Effector memory CD4-positive, alpha-beta T cell (primary cell): ENCODE results near the gene RHOD.

ENCODE experiments used
- DNase-seq, 3 donors: peaks; one replicate each; pipeline ENCODE4 v3.0.0-alpha.2; 2020
- H3K27ac ChIP-seq: 2 replicates; pipeline ENCODE4 v1.7.0; 2013; ENCODE audit warnings: mild to moderate bottlenecking, low read length, moderate library complexity; ENCODE audit not compliant: insufficient read depth, poor library complexity, severe bottlenecking
- H3K27me3 ChIP-seq: replicated peaks from 2 replicates; pipeline ENCODE4 v1.7.0; 2013; ENCODE audit warnings: mild to moderate bottlenecking, low read length; ENCODE audit not compliant: insufficient read depth, control insufficient read depth, poor library complexity, severe bottlenecking
- H3K36me3 ChIP-seq: 2 replicates; pipeline ENCODE4 v1.7.0; 2013; ENCODE audit warnings: mild to moderate bottlenecking, low read length, moderate library complexity; ENCODE audit not compliant: control insufficient read depth, insufficient read depth
- H3K4me1 ChIP-seq: 2 replicates; pipeline ENCODE4 v1.7.0; 2013; ENCODE audit warnings: low read length, mild to moderate bottlenecking; ENCODE audit not compliant: control insufficient read depth, insufficient read depth, poor library complexity, severe bottlenecking
- H3K4me3 ChIP-seq: 2 replicates; pipeline ENCODE4 v1.7.0; 2013; ENCODE audit warnings: low read length, low read depth, mild to moderate bottlenecking; ENCODE audit not compliant: insufficient read depth, poor library complexity, severe bottlenecking
- H3K9me3 ChIP-seq: 2 replicates; pipeline ENCODE4 v1.7.0; 2013; ENCODE audit warnings: mild to moderate bottlenecking, low read length, moderate library complexity; ENCODE audit not compliant: control insufficient read depth

Gene RHOD

DNA sequence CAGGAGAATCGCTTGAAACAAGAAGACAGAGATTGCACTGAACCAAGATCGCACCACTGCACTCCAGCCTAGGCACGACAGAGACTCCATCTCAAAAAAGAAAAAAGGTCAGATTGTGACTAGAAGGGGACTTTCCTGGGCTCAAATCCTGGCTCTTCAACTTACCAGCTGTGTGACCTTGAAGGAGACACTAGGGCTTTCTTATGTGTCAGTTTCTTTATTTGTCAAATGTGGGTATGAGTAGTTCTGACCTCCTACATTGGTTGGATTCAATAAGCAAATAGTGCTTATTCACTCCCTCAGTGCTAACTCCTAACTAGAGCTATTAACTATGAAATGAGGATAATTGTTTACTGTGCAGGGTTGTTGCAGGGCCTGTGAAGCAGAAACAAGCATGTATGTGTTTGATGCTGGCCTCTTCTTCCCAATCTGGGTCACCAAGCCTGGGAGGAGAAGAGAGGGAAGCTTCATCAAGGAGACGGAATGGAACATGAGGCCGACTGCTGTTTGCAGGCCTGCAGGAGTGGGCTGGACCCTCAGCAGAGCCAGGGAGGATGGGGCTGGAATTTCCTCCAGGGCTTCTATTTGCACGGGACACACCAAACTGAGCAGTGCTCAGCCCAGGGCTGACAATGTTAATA, 22.5 kb downstream of the RHOD start:
- Histone ChIP-seq H3K36me3 (no peaks in the 10 kb centered on the region), H3K27me3 (no peaks in the 10 kb centered on the region), H3K4me3 (no peak overlapping the region), H3K9me3 (no peaks in the 10 kb centered on the region), H3K27ac (no peak overlapping the region), H3K4me1 (peaks cover 6% of the 10 kb centered on the region)
- DNase-seq: no peak

DNA sequence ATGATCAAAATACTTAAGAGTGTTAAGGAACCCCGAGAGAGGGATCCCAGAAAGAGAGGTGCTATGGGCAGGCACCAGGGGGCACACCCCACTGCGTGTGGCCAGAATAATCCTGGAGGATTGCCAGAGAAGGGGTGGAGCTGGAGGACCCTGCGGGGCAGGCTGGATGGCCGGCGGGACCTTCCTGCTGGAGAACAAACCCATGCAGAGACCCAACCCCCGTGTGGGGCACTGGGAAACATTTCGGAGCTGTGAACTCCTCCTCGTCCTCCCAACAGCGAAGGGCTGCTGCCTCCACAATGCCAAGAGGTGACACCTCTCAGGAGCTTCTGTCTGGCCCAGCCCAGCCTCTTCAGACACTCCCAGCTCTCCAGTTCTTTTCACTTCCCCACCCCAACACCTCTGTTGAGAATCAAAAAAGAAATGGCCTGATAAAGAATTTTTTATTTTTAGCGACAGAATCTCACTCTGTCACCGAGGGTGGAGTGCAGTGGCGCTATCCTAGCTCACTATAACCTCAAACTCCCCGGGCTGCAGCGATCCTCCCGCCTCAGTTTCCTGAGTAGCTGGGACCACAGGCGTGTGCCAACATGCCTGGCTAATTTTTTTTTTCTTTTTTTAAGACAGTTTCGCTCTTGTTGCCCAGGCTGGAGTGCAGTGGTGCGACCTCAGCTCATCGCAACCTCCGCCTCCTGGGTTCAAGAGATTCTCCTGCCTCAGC, 25.6 kb downstream of the RHOD start:
- H3K36me3 ChIP-seq: no peaks in the 10 kb centered on the region
- H3K9me3 ChIP-seq: no peaks in the 10 kb centered on the region
- no peak overlapping the region for H3K27ac ChIP-seq
- DNase-seq: no peak
- H3K4me3 ChIP-seq: no peak overlapping the region
- H3K27me3 ChIP-seq: no peaks in the 10 kb centered on the region
- peaks cover 6% of the 10 kb centered on the region for H3K4me1 ChIP-seq

DNA sequence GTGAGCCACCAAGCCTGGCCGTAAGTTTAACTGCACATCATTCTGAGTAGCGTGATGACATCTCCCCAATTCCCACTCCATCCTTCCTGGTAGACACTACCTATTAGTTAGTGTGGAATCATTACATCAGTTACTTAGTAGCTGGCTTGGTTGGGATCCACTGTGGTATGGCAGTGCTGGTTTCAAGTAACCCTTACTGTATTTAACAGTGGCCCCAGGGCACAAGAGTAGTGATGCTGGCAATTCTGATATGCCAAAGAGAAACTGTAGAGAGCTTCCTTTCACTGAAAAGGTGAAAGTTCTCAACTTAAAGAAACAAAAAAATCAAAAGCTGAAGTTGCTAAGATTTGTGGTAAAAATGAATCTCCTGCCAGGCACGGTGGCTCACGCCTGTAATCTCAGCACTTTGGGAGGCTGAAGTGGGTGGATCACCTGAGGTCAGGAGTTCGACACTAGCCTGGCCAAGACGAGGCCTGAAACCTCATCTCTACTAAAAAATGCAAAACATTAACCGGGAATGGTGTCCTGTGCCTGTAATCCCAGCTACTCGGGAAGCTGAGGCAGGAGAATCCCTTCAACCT, 27.2 kb downstream of the RHOD start:
- Histone ChIP-seq H3K4me3 (no peak overlapping the region), H3K36me3 (no peaks in the 10 kb centered on the region), H3K4me1 (peaks cover 6% of the 10 kb centered on the region), H3K9me3 (no peaks in the 10 kb centered on the region), H3K27ac (no peak overlapping the region), H3K27me3 (no peaks in the 10 kb centered on the region)
- no peak for DNase-seq

DNA sequence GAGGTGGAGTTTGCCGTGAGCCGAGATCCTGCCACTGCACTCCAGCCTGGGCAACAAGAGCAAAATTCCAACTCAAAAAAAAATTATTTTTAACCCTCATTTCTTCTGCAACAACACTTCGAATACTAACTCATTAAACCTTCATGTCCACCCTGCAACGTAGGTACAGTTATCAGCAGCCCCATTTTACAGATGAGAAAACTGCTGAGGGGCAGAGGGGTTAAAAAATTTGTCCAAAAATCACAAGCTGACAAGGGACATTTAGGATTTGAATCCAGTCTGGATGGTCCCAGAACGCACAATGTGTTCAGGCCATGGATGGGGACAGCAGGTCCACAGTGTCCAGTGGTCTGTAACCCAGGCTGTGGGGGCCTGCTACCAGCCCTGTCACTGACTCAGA, 29.0 kb downstream of the RHOD start:
- DNase-seq: no peak
- Histone ChIP-seq H3K27ac (no peak overlapping the region), H3K4me1 (peaks cover 6% of the 10 kb centered on the region), H3K9me3 (no peaks in the 10 kb centered on the region), H3K4me3 (no peak overlapping the region), H3K27me3 (no peaks in the 10 kb centered on the region), H3K36me3 (no peaks in the 10 kb centered on the region)

DNA sequence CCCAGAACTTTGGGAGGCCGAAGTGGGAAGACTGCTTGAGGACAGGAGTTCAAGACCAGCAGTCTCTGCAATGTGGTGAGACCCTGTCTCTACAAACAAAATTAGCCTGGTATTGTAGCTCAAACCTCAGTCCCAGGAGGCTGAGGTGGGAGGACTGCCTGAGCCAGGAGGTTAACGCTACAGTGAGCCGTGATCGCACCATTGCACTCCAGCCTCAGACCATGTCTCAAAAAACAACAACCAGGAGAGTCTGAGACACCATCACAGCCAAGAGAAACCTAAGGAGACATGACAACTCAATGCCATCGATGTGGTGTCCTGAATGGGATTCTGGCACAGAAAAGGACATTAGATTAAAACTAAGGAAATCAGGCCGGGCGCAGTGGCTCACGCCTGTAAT, 34.1 kb downstream of the RHOD start:
- Histone ChIP-seq H3K9me3 (no peaks in the 10 kb centered on the region), H3K27ac (no peak overlapping the region), H3K4me3 (no peak overlapping the region), H3K4me1 (no peaks in the 10 kb centered on the region), H3K27me3 (no peaks in the 10 kb centered on the region), H3K36me3 (no peaks in the 10 kb centered on the region)
- no peak for DNase-seq

DNA sequence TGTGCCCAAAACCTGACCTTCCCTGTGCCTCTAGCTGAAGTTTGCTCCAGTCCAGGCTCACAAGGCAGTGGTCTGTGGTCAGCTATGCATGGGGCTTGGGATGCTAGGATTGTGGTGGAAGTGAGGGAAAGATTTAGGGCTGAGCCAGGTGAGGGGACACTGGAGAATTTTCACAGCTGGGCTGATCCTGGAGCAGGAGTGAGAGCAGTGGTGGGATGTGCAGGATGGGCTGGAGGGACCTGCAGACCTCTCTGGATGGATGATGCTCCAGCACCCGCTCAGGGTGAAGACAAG, 38.5 kb downstream of the RHOD start:
- no peak for DNase-seq
- H3K27me3 ChIP-seq: no peaks in the 10 kb centered on the region

GRCh38 chr11:67098799-67099429, 42.3 kb downstream of the RHOD start:
- Histone ChIP-seq H3K27ac (no peak overlapping the region), H3K27me3 (no peaks in the 10 kb centered on the region), H3K9me3 (no peaks in the 10 kb centered on the region), H3K4me3 (no peak overlapping the region), H3K4me1 (peaks cover 3% of the 10 kb centered on the region), H3K36me3 (no peaks in the 10 kb centered on the region)
- DNase-seq: no peak

More for the DNA sequence above, 38.5 kb downstream of the RHOD start:
- Histone ChIP-seq H3K9me3 (no peaks in the 10 kb centered on the region), H3K4me1 (no peaks in the 10 kb centered on the region), H3K27ac (no peak overlapping the region), H3K4me3 (no peak overlapping the region), H3K36me3 (no peaks in the 10 kb centered on the region)

DNA sequence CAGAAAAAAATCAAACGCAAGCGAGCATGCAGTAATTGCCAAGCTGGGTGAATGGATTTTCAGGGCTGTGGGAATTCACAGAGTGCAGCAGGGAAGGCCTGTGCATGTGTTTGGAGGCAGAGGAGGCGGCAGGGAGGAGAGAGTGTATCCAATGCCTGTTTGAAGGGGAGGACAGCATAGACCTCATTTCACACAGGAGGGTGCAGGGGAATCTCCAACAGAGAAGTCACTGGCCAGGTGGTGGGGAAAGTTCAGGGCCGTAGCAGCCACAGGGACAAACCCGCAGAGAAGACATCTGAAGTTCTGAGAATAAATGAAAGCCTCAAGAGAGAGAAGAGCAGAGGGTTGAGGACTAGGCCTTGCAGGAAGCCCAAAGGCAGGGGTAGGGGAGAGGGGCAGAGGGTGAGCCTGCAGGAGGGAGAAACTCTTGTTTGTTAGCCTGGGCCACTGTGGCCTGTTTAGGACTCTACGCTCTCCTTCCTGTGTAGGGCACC, 43.2 kb downstream of the RHOD start:
- H3K4me3 ChIP-seq: no peak overlapping the region
- DNase-seq: no peak
- no peak overlapping the region for H3K27ac ChIP-seq
- no peaks in the 10 kb centered on the region for H3K36me3 ChIP-seq
- H3K27me3 ChIP-seq: no peaks in the 10 kb centered on the region
- peaks cover 4% of the 10 kb centered on the region for H3K4me1 ChIP-seq
- H3K9me3 ChIP-seq: no peaks in the 10 kb centered on the region

DNA sequence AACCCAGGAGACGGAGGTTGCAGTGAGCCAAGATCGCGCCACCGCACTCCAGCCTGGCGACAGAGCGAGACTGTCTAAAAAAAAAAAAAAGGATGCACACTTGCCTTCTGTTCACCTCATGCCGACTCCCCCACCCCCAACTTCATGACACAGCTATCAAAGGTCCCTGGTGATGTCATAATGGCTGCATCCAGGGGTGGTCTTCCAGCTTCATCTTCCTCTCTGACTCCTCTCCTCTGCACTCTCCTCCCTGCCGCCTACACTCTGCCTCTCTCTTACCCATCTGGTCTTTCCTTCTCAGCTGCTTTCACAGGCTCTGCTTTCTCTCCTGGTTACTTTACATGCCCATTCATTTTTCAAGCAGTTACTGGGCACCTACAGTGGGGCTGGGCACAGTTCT, 46.0 kb downstream of the RHOD start:
- H3K4me3 ChIP-seq: no peak overlapping the region
- H3K27me3 ChIP-seq: no peaks in the 10 kb centered on the region
- peaks cover 4% of the 10 kb centered on the region for H3K4me1 ChIP-seq
- no peaks in the 10 kb centered on the region for H3K9me3 ChIP-seq
- no peak overlapping the region for H3K27ac ChIP-seq
- no peak for DNase-seq
- H3K36me3 ChIP-seq: no peaks in the 10 kb centered on the region

DNA sequence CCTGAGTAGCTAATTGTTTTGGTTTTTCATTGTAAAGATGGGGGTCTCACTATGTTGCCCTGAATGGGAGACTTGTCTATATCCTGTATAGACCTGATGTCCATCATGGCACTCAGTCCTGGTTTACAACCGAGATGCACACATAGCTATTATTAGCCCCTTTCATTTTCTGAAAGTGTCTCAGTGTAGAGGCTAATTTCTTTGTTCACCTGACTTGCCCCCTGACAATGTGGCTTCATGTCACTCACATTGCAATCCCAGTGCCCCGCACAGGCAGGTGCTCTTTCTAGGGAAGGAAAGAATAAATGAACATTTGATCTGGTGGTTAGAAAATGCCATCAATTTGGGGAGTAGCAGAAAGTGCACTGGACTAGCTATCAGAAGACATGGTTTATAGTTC, 49.3 kb downstream of the RHOD start:
- Histone ChIP-seq H3K4me1 (peaks cover 4% of the 10 kb centered on the region), H3K9me3 (no peaks in the 10 kb centered on the region), H3K36me3 (no peaks in the 10 kb centered on the region), H3K27me3 (no peaks in the 10 kb centered on the region), H3K27ac (no peak overlapping the region), H3K4me3 (no peak overlapping the region)
- no peak for DNase-seq
